Ascending aorta (tissue), 2 donors: ENCODE measurements around the gene DNAH14. TPM values are rescaled to one million over a fixed set of nuclear protein-coding genes. Genes with fewer than 3 reads are reported as not detected.

ENCODE experiments used
- DNase-seq, 2 donors: peaks; one replicate each; pipeline ENCODE4 v3.0.0-alpha.2; 2019; ENCODE audit warnings: low spot score in 2 of 2
- H3K27ac ChIP-seq, 2 donors: fragments of 200-600 bp; sonication (generic); one replicate each; pipeline ENCODE4 v1.5.1; 2016 to 2017; ENCODE audit warnings: mild to moderate bottlenecking in 1 of 2
- H3K27me3 ChIP-seq: fragments of 200-600 bp; sonication (generic); one replicate; pipeline ENCODE4 v1.5.1; 2017
- H3K36me3 ChIP-seq, 2 donors: fragments of 200-600 bp; sonication (generic); one replicate each; pipeline ENCODE4 v1.5.1; 2016
- H3K4me1 ChIP-seq, 2 donors: fragments of 200-600 bp; sonication (generic); one replicate each; pipeline ENCODE4 v1.5.1; 2016 to 2017; ENCODE audit warnings: mild to moderate bottlenecking in 1 of 2
- H3K4me3 ChIP-seq, 2 donors: fragments of 200-600 bp; sonication (generic); one replicate each; pipeline ENCODE4 v1.5.1; 2016 to 2017; ENCODE audit warnings: mild to moderate bottlenecking in 1 of 2
- H3K9me3 ChIP-seq, 2 donors: fragments of 200-600 bp; sonication (generic); one replicate each; pipeline ENCODE4 v1.5.1; 2016
- intact Hi-C: fragments of 100-400 bp; cut with DNase I; formaldehyde crosslinking; loops from one replicate; pipeline ENCODE4 v1.15.1; 2023
- total RNA-seq: library from RNA; depleted of rRNA; stranded (reverse); fragments of >200 nt; gene quantifications from one replicate; pipeline ENCODE4 v1.1.0, GENCODE V29; 2016
- TF ChIP-seq, protein P1 (sequence below), 3 experiments: fragments of 200-600 bp in 2 of 3; fragments of 450-650 bp in 1 of 3; sonication (generic) in 2 of 3; IDR thresholded peaks; one replicate each; pipeline ENCODE4 v1.5.1; 2016 to 2019; ENCODE audit warnings: antibody characterized with exemption in 3 of 3, mild to moderate bottlenecking in 1 of 3, moderate library complexity in 1 of 3

The DNAH14 gene
- total RNA-seq, 1 donor from 2014 or later = 1.4 TPM

- H3K27ac ChIP-seq = no peak overlapping the region
- TF ChIP-seq, protein P1, sequence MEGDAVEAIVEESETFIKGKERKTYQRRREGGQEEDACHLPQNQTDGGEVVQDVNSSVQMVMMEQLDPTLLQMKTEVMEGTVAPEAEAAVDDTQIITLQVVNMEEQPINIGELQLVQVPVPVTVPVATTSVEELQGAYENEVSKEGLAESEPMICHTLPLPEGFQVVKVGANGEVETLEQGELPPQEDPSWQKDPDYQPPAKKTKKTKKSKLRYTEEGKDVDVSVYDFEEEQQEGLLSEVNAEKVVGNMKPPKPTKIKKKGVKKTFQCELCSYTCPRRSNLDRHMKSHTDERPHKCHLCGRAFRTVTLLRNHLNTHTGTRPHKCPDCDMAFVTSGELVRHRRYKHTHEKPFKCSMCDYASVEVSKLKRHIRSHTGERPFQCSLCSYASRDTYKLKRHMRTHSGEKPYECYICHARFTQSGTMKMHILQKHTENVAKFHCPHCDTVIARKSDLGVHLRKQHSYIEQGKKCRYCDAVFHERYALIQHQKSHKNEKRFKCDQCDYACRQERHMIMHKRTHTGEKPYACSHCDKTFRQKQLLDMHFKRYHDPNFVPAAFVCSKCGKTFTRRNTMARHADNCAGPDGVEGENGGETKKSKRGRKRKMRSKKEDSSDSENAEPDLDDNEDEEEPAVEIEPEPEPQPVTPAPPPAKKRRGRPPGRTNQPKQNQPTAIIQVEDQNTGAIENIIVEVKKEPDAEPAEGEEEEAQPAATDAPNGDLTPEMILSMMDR (IDR thresholded peaks at IDR 0.05) = no peak
- no peaks in the 10 kb centered on the region for H3K9me3 ChIP-seq
- no peaks in the 10 kb centered on the region for H3K27me3 ChIP-seq
- no peaks in the 10 kb centered on the region for H3K36me3 ChIP-seq
- intact Hi-C loops = no loop called here
- no peaks in the 10 kb centered on the region for H3K4me1 ChIP-seq
- DNase-seq = no peak
- no peak overlapping the region for H3K4me3 ChIP-seq
Observed at GRCh38 chr1:225366018-225366417, 436.5 kb downstream of the DNAH14 start.

DNA sequence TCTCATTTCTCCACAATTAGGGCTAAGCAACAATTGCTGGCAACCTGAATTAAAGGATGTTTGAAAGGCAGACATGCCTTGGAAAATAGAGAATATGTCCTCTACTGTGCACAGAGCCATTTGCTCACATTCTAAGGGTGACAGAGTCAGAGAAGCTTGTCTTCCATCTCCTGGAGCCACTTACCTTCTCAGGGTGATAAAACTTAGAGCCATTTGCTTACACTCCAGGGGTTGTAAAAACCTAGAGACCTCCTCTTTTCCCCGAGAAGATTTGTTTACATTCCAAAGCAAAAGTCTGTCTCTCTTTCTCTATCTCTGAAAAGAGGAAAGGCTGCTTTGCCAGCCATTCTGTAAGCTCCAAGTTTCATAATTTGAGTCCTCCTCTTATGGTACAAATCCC, 437.1 kb downstream of the DNAH14 start:
- Histone ChIP-seq H3K27me3 (no peaks in the 10 kb centered on the region), H3K27ac (no peak overlapping the region), H3K9me3 (no peaks in the 10 kb centered on the region), H3K4me3 (no peak overlapping the region), H3K36me3 (no peaks in the 10 kb centered on the region), H3K4me1 (no peaks in the 10 kb centered on the region)
- TF ChIP-seq, protein P1 (IDR thresholded peaks at IDR 0.05) = no peak
- intact Hi-C loops = no loop called here
- no peak for DNase-seq

DNA sequence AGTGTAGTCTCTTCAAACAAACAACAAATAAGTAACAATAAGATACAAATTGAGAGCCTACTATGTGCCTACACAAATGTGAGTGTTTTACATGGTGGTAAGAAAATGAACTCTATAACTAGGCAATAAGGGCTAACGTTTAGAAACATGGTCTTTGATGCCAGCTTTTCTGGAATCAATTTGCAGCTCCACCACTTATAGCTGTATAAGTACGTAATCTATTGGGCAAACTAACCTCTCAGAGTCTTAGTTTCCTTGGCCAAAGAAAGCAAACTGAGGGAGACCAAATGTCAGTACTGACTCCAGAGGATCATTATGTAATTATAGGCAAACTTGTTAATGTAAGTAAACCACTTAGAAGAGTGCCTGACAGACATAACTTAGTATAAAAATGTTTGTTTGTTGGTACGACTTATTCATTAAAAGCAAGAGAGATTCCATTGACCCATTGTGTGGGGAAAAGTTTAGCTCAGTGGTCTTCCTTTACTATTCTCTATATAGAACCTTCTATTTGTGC, 438.6 kb downstream of the DNAH14 start:
- no peak for DNase-seq
- no peaks in the 10 kb centered on the region for H3K9me3 ChIP-seq
- H3K4me1 ChIP-seq = no peaks in the 10 kb centered on the region
- TF ChIP-seq, protein P1 (IDR thresholded peaks at IDR 0.05) = no peak
- no peak overlapping the region for H3K4me3 ChIP-seq
- intact Hi-C loops = no loop called here
- H3K27me3 ChIP-seq = no peaks in the 10 kb centered on the region
- H3K27ac ChIP-seq = no peak overlapping the region
- no peaks in the 10 kb centered on the region for H3K36me3 ChIP-seq

DNA sequence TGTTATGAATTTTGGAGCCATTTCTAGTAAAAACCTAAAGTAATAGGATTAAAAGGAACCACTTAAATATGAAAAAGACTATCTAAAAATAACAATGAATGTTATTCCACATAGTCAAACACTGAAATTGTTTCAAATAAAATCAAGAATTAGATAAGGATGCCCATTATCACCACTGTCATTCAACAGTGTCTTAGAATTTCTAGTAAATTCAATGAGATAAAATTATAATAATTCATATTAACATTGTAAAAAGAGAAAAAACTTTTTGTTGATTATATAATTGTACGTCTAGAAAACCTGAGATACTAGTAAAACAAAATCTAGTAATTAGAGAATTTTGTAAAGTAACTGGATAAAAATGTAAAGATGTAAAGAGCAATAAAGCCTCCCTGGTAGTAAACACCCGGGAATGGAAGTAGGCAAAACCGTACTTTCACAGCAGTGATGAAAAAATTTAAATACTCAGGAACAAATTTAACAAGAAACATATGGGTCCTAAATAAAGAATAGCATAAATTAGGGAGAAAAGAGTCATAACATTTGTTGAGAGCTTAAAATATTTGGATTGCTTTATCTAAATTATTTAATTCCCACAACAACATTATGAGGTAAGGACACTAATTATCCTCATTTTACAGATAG, 442.0 kb downstream of the DNAH14 start:
- H3K36me3 ChIP-seq = no peaks in the 10 kb centered on the region
- no peaks in the 10 kb centered on the region for H3K4me1 ChIP-seq
- H3K27me3 ChIP-seq = no peaks in the 10 kb centered on the region
- H3K4me3 ChIP-seq = no peak overlapping the region
- no peaks in the 10 kb centered on the region for H3K9me3 ChIP-seq
- intact Hi-C loops = no loop called here
- DNase-seq = no peak
- H3K27ac ChIP-seq = no peak overlapping the region
- TF ChIP-seq, protein P1 (IDR thresholded peaks at IDR 0.05) = no peak

GRCh38 chr1:225373155-225373554, 443.7 kb downstream of the DNAH14 start:
- DNase-seq = no peak
- Histone ChIP-seq H3K36me3 (no peaks in the 10 kb centered on the region), H3K27ac (no peak overlapping the region), H3K4me1 (no peaks in the 10 kb centered on the region), H3K27me3 (no peaks in the 10 kb centered on the region), H3K4me3 (no peak overlapping the region), H3K9me3 (no peaks in the 10 kb centered on the region)
- TF ChIP-seq, protein P1 (IDR thresholded peaks at IDR 0.05) = no peak
- intact Hi-C loops = no loop called here
